ENCODE measurements around the gene C12orf76.

The C12orf76 gene

GRCh38 chr12:110020956-110021355, 27.4 kb downstream of the C12orf76 start:
- DNase-seq: no peak

DNA sequence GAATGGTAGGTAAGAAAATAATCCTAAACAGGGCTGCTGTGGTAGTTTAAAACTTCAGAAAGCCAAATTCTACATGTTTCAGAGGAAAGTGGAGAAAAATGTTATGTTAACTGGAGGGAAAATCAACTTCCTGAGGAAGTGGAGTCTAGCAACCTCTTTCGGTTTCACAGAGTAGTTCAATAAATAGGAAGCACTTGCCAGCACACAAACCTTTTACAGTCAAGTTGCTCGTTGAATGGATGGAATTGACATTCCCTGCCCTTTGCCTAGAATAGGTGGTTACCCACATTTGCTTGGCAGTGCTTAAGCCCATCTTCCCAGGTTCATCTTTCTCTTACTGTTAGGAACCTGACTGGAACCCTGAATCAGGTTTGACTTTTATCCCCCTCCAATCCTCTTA, 33.2 kb downstream of the C12orf76 start:
- no peak for DNase-seq

- no peak for DNase-seq
These were observed 35.7 kb downstream of the C12orf76 start for GRCh38 chr12:110012659-110013058.

DNA sequence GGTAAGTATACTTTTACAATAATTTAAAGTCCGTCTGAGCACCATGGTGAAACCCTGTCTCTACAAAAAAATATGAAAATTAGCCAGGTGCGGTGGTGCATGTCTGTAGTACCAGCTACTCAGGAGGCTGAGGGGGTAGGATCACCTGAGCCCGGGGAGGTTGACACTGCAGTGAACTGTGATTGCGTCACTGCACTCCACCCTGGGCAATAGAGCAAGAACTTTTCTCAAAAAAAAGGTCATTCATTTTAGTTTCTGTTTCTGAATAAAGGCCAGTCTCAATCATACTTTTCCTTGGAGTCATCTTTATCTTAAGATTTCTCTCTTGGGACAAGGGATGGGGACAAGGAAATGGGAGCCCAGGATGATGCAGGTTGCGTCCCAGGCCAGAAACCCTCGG, 36.2 kb downstream of the C12orf76 start:
- no peak for DNase-seq

GRCh38 chr12:110010853-110011723, 37.2 kb downstream of the C12orf76 start:
- DNase-seq: no peak

DNA sequence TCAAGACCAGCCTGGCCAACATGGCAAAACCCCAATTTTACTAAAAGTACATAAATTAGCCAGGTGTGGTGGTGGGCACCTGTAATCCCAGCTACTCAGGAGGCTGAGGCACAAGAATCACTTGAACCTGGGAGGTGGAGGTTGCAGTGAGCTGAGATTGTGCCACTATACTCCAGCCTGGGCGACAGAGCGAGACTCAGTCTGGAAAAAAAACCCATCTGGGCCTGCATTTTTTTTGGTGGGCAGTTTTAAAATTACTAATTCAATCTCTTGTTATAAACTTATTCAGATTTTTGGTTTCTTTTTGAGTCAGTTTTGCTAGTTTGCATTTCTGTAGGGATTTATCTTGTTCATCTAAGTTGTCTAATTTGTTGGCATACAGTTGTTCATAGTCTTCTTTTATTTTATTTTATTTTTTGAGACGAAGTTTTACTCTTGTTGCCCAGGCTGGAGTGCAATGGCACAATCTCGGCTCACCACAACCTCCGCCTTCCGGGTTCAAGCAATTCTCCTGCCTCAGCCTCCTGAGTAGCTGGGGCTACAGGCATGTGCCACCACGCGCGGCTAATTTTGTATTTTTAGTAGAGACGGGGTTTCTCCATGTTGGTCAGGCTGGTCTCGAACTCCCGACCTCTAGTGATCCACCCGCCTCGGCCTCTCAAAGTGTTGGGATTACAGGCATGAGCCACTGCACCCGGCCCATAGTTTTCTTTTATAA, 39.5 kb downstream of the C12orf76 start:
- peak; percentile 77 for DNase-seq

DNA sequence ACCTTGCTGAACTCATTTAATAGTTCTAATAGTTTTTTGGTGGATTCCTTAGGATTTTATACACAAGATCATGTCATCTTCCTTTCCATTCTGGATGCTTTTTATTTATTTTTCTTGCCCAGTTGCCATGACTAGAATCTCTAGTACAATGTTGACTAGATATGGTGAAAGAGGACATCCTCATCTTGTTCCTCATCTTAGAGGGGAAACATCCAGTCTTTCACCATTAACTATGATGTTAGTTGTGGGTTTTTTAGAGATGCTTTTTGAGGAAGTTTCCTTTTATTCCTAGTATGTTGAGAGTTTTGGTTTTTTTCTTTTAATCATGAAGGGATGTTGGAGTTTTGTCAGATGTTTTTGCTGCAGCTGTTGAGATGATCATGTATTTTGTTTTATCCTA, 40.4 kb downstream of the C12orf76 start:
- no peak for DNase-seq

- DNase-seq: no peak
These were observed 42.2 kb downstream of the C12orf76 start for GRCh38 chr12:110006115-110006514.

DNA sequence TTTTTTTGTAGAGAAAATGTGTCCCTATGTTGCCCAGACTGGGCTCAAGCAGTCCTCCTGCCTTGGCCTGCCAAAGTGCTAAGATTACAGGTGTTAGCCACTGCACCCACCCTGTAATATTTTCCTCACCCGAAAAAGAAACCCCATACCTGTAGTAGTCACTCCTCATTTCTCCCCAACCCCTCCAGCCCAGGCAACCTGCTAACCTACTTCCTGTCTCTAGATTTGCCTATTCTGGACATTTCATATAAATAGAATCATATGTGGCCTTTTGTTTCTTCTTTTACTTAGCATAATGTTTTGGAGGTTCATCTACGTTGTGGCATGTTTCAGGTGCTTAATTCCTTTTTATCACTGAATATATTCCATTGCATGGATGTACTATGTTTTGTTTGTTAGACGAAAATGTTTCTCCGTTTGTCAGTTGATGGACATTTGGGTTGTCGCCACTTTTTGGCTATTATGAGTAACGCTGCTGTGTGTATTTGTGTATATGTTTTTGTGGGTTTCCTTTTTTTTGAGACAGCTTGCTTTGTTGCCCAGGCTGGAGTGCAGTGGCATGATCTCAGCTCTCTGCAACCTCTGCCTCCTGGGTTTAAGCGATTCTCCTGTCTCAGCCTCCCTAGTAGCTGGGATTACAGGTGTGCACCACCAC, 42.9 kb downstream of the C12orf76 start:
- DNase-seq: peak; percentile 56

- DNase-seq: no peak
These were observed 43.7 kb downstream of the C12orf76 start for GRCh38 chr12:110004598-110004997.

GRCh38 chr12:110002676-110003515, 45.4 kb downstream of the C12orf76 start:
- DNase-seq: no peak

DNA sequence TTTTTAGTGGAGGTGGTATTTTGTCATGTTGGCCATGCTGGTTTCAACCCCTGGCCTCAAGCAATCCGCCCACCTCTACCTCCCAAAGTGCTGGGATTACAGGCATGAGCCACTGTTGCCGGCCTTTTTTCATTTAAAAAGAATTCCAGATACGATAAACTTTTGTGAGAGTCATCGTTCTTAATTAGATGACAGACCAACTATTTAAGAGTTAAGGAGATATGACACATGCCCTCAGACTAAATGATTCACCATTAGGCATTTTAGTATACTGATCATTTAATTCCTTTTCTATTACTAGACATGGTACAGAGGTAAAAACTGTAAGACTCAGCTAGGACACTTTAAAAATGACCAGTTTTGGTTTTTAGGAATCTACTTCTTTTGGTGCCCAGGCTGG, 46.7 kb downstream of the C12orf76 start:
- DNase-seq: no peak

GRCh38 chr12:109999983-110000505, 48.3 kb downstream of the C12orf76 start:
- DNase-seq: no peak

DNA sequence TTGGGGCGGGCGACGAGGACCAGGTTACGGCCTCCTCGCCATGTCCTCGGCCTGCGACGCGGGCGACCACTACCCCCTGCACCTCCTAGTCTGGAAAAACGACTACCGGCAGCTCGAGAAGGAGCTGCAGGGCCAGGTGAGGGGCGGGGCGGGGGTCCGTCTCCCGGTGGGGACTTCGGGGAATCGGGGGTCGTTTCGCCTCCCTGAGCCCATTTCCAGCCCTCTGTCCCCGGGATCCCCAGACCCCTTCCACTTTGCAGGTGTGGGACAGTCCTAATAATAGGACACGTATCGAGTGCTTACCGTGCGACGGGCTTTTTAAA, 48.7 kb downstream of the C12orf76 start:
- DNase-seq: no peak

GRCh38 chr12:109998904-109999648, 49.2 kb downstream of the C12orf76 start, which contains the start of gene ANKRD13A:
TSS of gene ANKRD13A (plus strand) at chr12:109999430. CDS start at chr12:109999689, 259 bp downstream.
- peak; percentile 95 for DNase-seq

DNA sequence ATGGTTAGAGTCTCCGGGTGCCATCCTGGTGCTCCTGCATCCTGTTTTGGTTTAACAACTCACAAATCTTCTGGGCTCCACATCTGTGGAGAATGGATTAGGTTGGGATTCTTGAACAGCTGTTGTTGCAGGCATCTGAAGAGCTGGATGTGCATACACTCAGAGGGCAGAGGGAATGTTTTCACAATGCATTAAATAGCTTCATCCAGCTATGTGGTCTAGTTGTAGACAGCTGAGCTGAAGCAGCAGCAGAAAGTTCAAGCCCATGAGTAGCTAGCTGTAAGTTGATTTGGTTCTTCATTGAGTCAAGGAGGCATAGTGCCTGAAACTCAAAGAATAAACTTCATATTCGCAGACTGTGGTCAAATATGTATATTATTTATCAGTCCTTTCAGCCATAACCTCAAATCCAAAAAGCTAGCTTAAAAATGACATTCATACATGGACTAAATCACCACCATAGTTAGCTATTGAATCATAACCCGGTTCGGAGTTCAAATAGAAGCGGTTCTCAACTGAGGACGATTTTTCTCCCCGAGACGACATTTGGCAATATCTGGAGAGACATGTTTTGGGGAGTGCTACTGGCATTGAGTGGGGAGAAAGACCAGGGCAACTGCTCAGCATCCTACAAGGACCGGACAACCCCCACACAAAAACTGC, 50.0 kb downstream of the C12orf76 start:
- DNase-seq: no peak

DNA sequence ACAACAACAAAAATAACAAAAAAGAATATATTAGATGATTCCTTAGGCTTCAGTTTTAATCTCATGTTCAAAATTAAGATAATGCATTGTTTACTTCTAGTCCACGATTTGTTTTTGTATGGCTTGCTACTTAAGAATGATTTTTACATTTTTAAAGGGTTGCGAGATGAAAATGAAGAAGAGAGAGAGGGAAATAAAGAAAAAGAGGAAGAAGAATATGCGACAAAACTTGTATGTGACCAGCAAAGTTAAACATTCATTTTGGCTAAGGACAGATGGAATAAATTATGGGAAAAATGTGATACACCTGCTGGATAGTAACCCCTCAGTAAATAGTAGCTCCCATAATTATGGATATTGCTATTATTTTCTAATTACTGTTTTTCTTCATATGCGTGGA, 50.9 kb downstream of the C12orf76 start:
- no peak for DNase-seq

DNA sequence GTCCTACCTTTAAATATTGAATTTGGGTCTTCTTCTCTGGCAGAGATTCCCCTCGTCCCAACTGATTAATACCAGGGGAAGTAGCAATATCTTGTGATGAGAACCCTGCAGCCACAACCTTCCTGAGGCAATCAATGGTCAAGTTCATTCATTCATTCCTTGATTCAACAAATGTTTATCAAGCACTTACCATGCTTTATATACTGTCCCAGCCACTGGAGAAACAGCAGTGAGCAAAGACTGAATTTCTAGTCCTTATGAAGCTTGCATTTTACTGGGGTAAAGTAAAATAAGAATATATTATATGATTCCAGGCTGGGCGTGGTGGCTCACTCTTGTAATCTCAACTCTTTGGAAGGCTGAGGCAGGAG, 51.9 kb downstream of the C12orf76 start:
- DNase-seq: no peak

- DNase-seq: peak; percentile 97
These were observed 52.4 kb downstream of the C12orf76 start, which contains the start of gene GIT2 for GRCh38 chr12:109995686-109996482. TSS of gene GIT2 (minus strand) at chr12:109996368. CDS start at chr12:109996224, 144 bp downstream.

- DNase-seq: no peak
These were observed 53.0 kb downstream of the C12orf76 start for GRCh38 chr12:109995361-109995685.

Data from activated CD4-positive, alpha-beta T cell treated with anti-CD3 and anti-CD28 coated beads, Interleukin-2, amount 50 U/mL, for 16 hours (primary cell).